Endothelial cell of umbilical vein (primary cell): ENCODE results near the gene PTTG2. TPM values are rescaled to one million over a fixed set of nuclear protein-coding genes. Genes with fewer than 3 reads are reported as not detected.

Experiments used
- BruUV-seq: library from RNA; stranded (reverse); fragments of 400-500 nt; replicated peaks from 2 replicates; lab custom pipeline; 2021; lab: Mats Ljungman, UMichigan
- CTCF ChIA-PET: fragments of 300-600, 350-600 bp; sonication (Branson Sonifier 250); formaldehyde crosslinking; loops from one replicate; lab custom pipeline; 2021; ENCODE audit warnings: antibody characterized with exemption, inconsistent platforms; lab: Charles Lee
- POLR2A ChIA-PET: fragments of 300-600, 350-600 bp; sonication (Branson Sonifier 250); formaldehyde crosslinking; loops from one replicate; lab custom pipeline; 2021; ENCODE audit warnings: antibody characterized with exemption, inconsistent platforms; lab: Charles Lee
- DNase-seq: peaks from one replicate; pipeline ENCODE4 v3.0.0-alpha.2; 2011; ENCODE audit warnings: low read depth, low spot score
- FAIRE-seq: peaks from 2 replicates; lab custom pipeline; 2011; peaks lifted over from hg19 to GRCh38; lab: Jason Lieb, UNC
- H2AFZ ChIP-seq: 2 replicates; pipeline ENCODE4 v1.6.0; 2012; ENCODE audit warnings: low read depth, low read length, control low read depth, inconsistent platforms
- H3K27ac ChIP-seq: 2 replicates; pipeline ENCODE4 v1.5.1; 2011; ENCODE audit warnings: low read depth, mild to moderate bottlenecking, control low read depth, low read length, moderate library complexity; ENCODE audit not compliant: insufficient read depth
- H3K27me3 ChIP-seq, 2 experiments: 2 replicates each; pipeline versions ENCODE4 v1.6.0 to v1.6.1; 2011; ENCODE audit warnings: low read length in 2 of 2, mixed read lengths in 1 of 2; ENCODE audit not compliant: control insufficient read depth in 2 of 2, insufficient read depth in 2 of 2
- H3K36me3 ChIP-seq, 2 experiments: 2 replicates in 1 of 2; 3 replicates in 1 of 2; pipeline ENCODE4 v1.5.1; 2011; ENCODE audit warnings: low read length in 2 of 2, mild to moderate bottlenecking in 1 of 2, moderate library complexity in 1 of 2; ENCODE audit not compliant: control insufficient read depth in 2 of 2, insufficient read depth in 2 of 2; ENCODE audit errors: extremely low read depth in 1 of 2
- H3K4me1 ChIP-seq: 3 replicates; pipeline ENCODE4 v1.5.1; 2011; ENCODE audit warnings: mild to moderate bottlenecking, low read length; ENCODE audit not compliant: control insufficient read depth, insufficient read depth; ENCODE audit errors: extremely low read depth
- H3K4me2 ChIP-seq: 2 replicates; pipeline ENCODE4 v1.6.1; 2011; ENCODE audit warnings: low read length, control low read depth, mixed read lengths; ENCODE audit not compliant: insufficient read depth
- H3K4me3 ChIP-seq, 3 experiments: fragments of 200-600 bp in 1 of 3; sonication (generic), shearing (Covaris generic) in 1 of 3; replicated peaks in 1 of 3; 2 replicates each; pipeline ENCODE4 v1.5.1; 2011 to 2016; ENCODE audit warnings: control low read depth in 3 of 3, low read length in 3 of 3, mild to moderate bottlenecking in 2 of 3, inconsistent platforms in 1 of 3, low read depth in 1 of 3, moderate library complexity in 1 of 3; ENCODE audit not compliant: insufficient read depth in 1 of 3
- H3K79me2 ChIP-seq: 2 replicates; pipeline ENCODE4 v1.6.0; 2012; ENCODE audit warnings: low read length, inconsistent platforms; ENCODE audit not compliant: control insufficient read depth, insufficient read depth
- H3K9ac ChIP-seq: replicated peaks from 2 replicates; pipeline ENCODE3; 2011; ENCODE audit warnings: low read length, control low read depth; ENCODE audit not compliant: insufficient read depth; ENCODE audit errors: extremely low read depth
- H3K9me1 ChIP-seq: replicated peaks from 3 replicates; pipeline ENCODE4 v1.6.0; 2011; ENCODE audit warnings: mild to moderate bottlenecking, low read length; ENCODE audit not compliant: control insufficient read depth, insufficient read depth; ENCODE audit errors: extremely low read depth
- H3K9me3 ChIP-seq: replicated peaks from 2 replicates; pipeline ENCODE4 v1.5.1; 2012; ENCODE audit warnings: low read length, inconsistent platforms; ENCODE audit not compliant: control insufficient read depth, insufficient read depth
- H4K20me1 ChIP-seq: replicated peaks from 2 replicates; pipeline ENCODE3; 2011; ENCODE audit warnings: mild to moderate bottlenecking, low read length; ENCODE audit not compliant: control insufficient read depth, insufficient read depth; ENCODE audit errors: extremely low read depth
- EZH2 ChIP-seq: IDR thresholded peaks from 2 replicates; pipeline ENCODE4 v1.6.1; 2012; ENCODE audit warnings: borderline replicate concordance, low read depth, mild to moderate bottlenecking, moderate library complexity, low read length, inconsistent platforms; ENCODE audit not compliant: severe bottlenecking
- FOS ChIP-seq: IDR thresholded peaks from 2 replicates; pipeline ENCODE4 v1.6.1; 2011; ENCODE audit warnings: mild to moderate bottlenecking, low read length, moderate library complexity, borderline replicate concordance; ENCODE audit not compliant: insufficient read depth
- GATA2 ChIP-seq: IDR thresholded peaks from 2 replicates; pipeline ENCODE4 v1.7.0; 2011; ENCODE audit warnings: low read depth, mild to moderate bottlenecking, moderate library complexity, mixed read lengths, low read length; ENCODE audit not compliant: insufficient read length, insufficient read depth
- JUN ChIP-seq: IDR thresholded peaks from 2 replicates; pipeline ENCODE4 v1.6.1; 2011; ENCODE audit warnings: borderline replicate concordance, low read depth; ENCODE audit not compliant: insufficient read length, insufficient read depth
- MYC ChIP-seq: IDR thresholded peaks from one replicate; pipeline ENCODE4 v1.6.1; 2011; ENCODE audit warnings: mild to moderate bottlenecking, low read depth, low read length
- POLR2A ChIP-seq: IDR thresholded peaks from 2 replicates; pipeline ENCODE4 v1.6.1; 2012; ENCODE audit warnings: low read depth, mild to moderate bottlenecking, control low read depth, low read length
- POLR2AphosphoS5 ChIP-seq: IDR thresholded peaks from 2 replicates; pipeline ENCODE4 v1.6.1; 2012; ENCODE audit warnings: low read depth, mild to moderate bottlenecking, control low read depth, low read length, moderate library complexity; ENCODE audit not compliant: insufficient read depth
- dilution Hi-C: fragments of 300-500 bp; cut with MboI; formaldehyde crosslinking; loops from one replicate; pipeline ENCODE4 v1.15.0; 2019; ENCODE audit warnings: low sequenced_read_pairs; ENCODE audit not compliant: extremely low pct_ligation_motif_present
- intact Hi-C: fragments of 100-400 bp; cut with micrococcal nuclease; formaldehyde crosslinking; loops from one replicate; pipeline ENCODE4 v1.10.0; 2022
- polyA plus RNA-seq, 4 experiments: library from polyadenylated mRNA; depleted of rRNA in 3 of 4; stranded (reverse) in 3 of 4; unstranded in 1 of 4; fragments of >200 nt; gene quantifications; 2 replicates each; pipeline versions ENCODE4 v1.2.1 to v1.2.3, GENCODE V29; 2011 to 2012; ENCODE audit warnings: missing spikeins in 1 of 4
- total RNA-seq: library from RNA; stranded (reverse); gene quantifications from 2 replicates; pipeline ENCODE4 v1.2.3, GENCODE V29; 2021
- TF ChIP-seq, protein P1 (sequence below), 2 donors: IDR thresholded peaks; 1 replicate in 1 of 2; 2 replicates in 1 of 2; pipeline ENCODE4 v1.5.1; 2011; ENCODE audit warnings: low read length in 2 of 2, mild to moderate bottlenecking in 2 of 2, moderate library complexity in 2 of 2, control low read depth in 1 of 2, inconsistent platforms in 1 of 2, low read depth in 1 of 2; ENCODE audit not compliant: insufficient read depth in 1 of 2; ENCODE audit errors: extremely low read depth in 1 of 2
- TF ChIP-seq, protein P2 (sequence below): IDR thresholded peaks from 2 replicates; pipeline ENCODE4 v1.6.1; 2011; ENCODE audit not compliant: insufficient read depth, insufficient read length

The PTTG2 gene
- total and polyA plus RNA-seq, 2 donors (not counting 3 experiments of a cell fraction or from before 2014, with no cell fraction given): not detected

DNA sequence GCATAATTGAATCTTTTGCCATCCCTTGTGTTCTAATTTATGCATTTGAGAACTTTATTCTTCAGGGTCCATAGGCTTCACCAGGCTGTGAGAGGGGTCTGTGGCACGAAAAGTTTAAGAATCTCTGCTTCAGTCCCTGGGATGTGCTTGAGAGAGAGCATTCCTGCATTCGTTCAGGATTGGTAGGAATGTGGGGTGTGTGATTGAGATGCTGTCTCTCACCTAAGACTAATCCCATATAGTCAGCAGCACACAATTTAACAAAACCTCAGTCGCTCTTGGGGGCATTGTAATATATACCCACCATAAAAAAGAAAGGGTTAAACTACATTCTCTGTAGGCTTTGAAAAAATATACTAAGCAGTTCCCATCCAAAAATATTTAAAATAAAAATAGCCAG lies 41.7 kb downstream of the PTTG2 start:
- TF ChIP-seq GATA2: no peak
- no peak for TF ChIP-seq JUN
- TF ChIP-seq, protein P1, sequence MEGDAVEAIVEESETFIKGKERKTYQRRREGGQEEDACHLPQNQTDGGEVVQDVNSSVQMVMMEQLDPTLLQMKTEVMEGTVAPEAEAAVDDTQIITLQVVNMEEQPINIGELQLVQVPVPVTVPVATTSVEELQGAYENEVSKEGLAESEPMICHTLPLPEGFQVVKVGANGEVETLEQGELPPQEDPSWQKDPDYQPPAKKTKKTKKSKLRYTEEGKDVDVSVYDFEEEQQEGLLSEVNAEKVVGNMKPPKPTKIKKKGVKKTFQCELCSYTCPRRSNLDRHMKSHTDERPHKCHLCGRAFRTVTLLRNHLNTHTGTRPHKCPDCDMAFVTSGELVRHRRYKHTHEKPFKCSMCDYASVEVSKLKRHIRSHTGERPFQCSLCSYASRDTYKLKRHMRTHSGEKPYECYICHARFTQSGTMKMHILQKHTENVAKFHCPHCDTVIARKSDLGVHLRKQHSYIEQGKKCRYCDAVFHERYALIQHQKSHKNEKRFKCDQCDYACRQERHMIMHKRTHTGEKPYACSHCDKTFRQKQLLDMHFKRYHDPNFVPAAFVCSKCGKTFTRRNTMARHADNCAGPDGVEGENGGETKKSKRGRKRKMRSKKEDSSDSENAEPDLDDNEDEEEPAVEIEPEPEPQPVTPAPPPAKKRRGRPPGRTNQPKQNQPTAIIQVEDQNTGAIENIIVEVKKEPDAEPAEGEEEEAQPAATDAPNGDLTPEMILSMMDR (IDR thresholded peaks at IDR 0.05; ENCODE audit: extremely low read depth in 1 of 2, insufficient read depth in 1 of 2, low read depth in 1 of 2, low read length in 2 of 2): no peak
- no peak for TF ChIP-seq EZH2
- TF ChIP-seq FOS: no peak
- TF ChIP-seq, protein P2, sequence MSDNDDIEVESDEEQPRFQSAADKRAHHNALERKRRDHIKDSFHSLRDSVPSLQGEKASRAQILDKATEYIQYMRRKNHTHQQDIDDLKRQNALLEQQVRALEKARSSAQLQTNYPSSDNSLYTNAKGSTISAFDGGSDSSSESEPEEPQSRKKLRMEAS: no peak
- TF ChIP-seq MYC: no peak
- TF ChIP-seq POLR2A: no peak
- TF ChIP-seq POLR2AphosphoS5: no peak
- no TSS peak for BruUV-seq
- H3K9me3 ChIP-seq: no peaks in the 10 kb centered on the region
- H4K20me1 ChIP-seq: no peaks in the 10 kb centered on the region
- peaks cover 0 to 2% of the 10 kb centered on the region in 2 experiments for H3K36me3 ChIP-seq
- H3K9ac ChIP-seq: no peak overlapping the region
- no peaks in the 10 kb centered on the region for H3K9me1 ChIP-seq
- H3K4me3 ChIP-seq: no peak overlapping the region
- DNase-seq (no peak), FAIRE-seq (no peak)
- POLR2A ChIA-PET: no interaction called here
- H3K4me1 ChIP-seq: no peaks in the 10 kb centered on the region
- no peak overlapping the region for H3K27ac ChIP-seq
- CTCF ChIA-PET: no interaction called here
- H3K27me3 ChIP-seq: no peaks in the 10 kb centered on the region
- dilution Hi-C loops: no loop called here
- no peak overlapping the region for H3K4me2 ChIP-seq
- peaks cover 5% of the 10 kb centered on the region for H3K79me2 ChIP-seq
- intact Hi-C loops: no loop called here
- H2AFZ ChIP-seq: no peak overlapping the region
